K562 (cell line): ENCODE data around the gene CARD8. TPM values are rescaled to one million over a fixed set of nuclear protein-coding genes. Genes with fewer than 3 reads are reported as not detected.
A peak's percentile ranks its signal among the peaks of the same experiment; 100 is the strongest.

Experiments
- AFF1 ChIP-seq, 2 experiments: fragments of 450-650 bp; IDR thresholded peaks; 2 replicates each; pipeline ENCODE4 v1.6.1; 2018; ENCODE audit warnings: mild to moderate bottlenecking in 2 of 2, low read depth in 1 of 2; ENCODE audit not compliant: partially characterized antibody in 2 of 2
- E2F5 ChIP-seq: sonication (generic); formaldehyde crosslinking; IDR thresholded peaks from 2 replicates; pipeline ENCODE4 v1.8.0; 2022; ENCODE audit warnings: mild to moderate bottlenecking, missing genetic modification reagents
- FOXK2 ChIP-seq, 2 experiments: fragments of 450-650 bp; IDR thresholded peaks in 1 of 2; conservative IDR thresholded peaks in 1 of 2; 2 replicates each; pipeline ENCODE4 v1.6.1; 2016; ENCODE audit warnings: low read depth in 2 of 2, mild to moderate bottlenecking in 1 of 2
- GTF2A2 ChIP-seq: IDR thresholded peaks from 2 replicates; pipeline ENCODE4 v1.6.1; 2016; ENCODE audit warnings: mild to moderate bottlenecking, missing genetic modification characterization, missing compliant biosample characterization
- HLTF ChIP-seq: fragments of 450-650 bp; IDR thresholded peaks from 2 replicates; pipeline ENCODE4 v1.6.1; 2016
- KAT2B ChIP-seq: IDR thresholded peaks from one replicate; pipeline ENCODE4 v1.6.1; 2012; ENCODE audit warnings: low read depth, mild to moderate bottlenecking, control low read depth, inconsistent platforms, low read length, moderate library complexity
- KDM4B ChIP-seq, 2 experiments: fragments of 450-650 bp in 1 of 2; sonication (generic) in 1 of 2; IDR thresholded peaks; 2 replicates each; pipeline ENCODE4 v1.6.1; 2016 to 2017; ENCODE audit warnings: borderline replicate concordance in 2 of 2, antibody characterized with exemption in 1 of 2, low read depth in 1 of 2, mild to moderate bottlenecking in 1 of 2
- KLF13 ChIP-seq: fragments of 450-650 bp; IDR thresholded peaks from 2 replicates; pipeline ENCODE4 v1.6.1; 2016; ENCODE audit warnings: missing genetic modification characterization, low read depth, mild to moderate bottlenecking, missing compliant biosample characterization, moderate library complexity, borderline replicate concordance
- LARP7 ChIP-seq: fragments of 450-650 bp; IDR thresholded peaks from 2 replicates; pipeline ENCODE4 v1.6.1; 2016
- MYNN ChIP-seq, 2 experiments: sonication (generic); formaldehyde crosslinking in 1 of 2; IDR thresholded peaks; 2 replicates each; pipeline versions ENCODE4 v1.5.0 to v1.6.1; 2016 to 2020; ENCODE audit warnings: antibody characterized with exemption in 1 of 2, missing genetic modification reagents in 1 of 2
- NCOA1 ChIP-seq: fragments of 450-650 bp; IDR thresholded peaks from 2 replicates; pipeline ENCODE4 v1.6.1; 2016; ENCODE audit warnings: low read depth
- NR2F6 ChIP-seq: fragments of 450-650 bp; formaldehyde crosslinking; IDR thresholded peaks from 2 replicates; pipeline ENCODE4 v1.4.0; 2020; ENCODE audit warnings: mild to moderate bottlenecking
- SLC30A9 ChIP-seq: fragments of 250-450 bp; sonication (Bioruptor Pico); IDR thresholded peaks from 2 replicates; pipeline ENCODE4 v1.8.0; 2022; ENCODE audit warnings: mild to moderate bottlenecking, moderate library complexity
- STAT6 ChIP-seq: sonication (generic); formaldehyde crosslinking; IDR thresholded peaks from 2 replicates; pipeline ENCODE4 v1.8.1; 2023; ENCODE audit warnings: mild to moderate bottlenecking, missing genetic modification reagents
- TGIF2 ChIP-seq: sonication (generic); formaldehyde crosslinking; IDR thresholded peaks from 2 replicates; pipeline ENCODE4 v1.8.1; 2022; ENCODE audit warnings: mild to moderate bottlenecking, missing genetic modification reagents, moderate library complexity
- THAP7 ChIP-seq: fragments of 250-450 bp; sonication (Bioruptor Pico); IDR thresholded peaks from 2 replicates; pipeline ENCODE4 v1.5.0; 2021
- ZNF280B ChIP-seq: fragments of 250-450 bp; sonication (Bioruptor Pico); IDR thresholded peaks from 2 replicates; pipeline ENCODE4 v1.5.1; 2021; ENCODE audit warnings: mild to moderate bottlenecking
- polyA plus RNA-seq, 8 experiments: library from polyadenylated mRNA; depleted of rRNA in 4 of 8; stranded (reverse) in 5 of 8; unstranded in 3 of 8; fragments of >200 nt; fragmentation: Nextera tagmentation in 2 of 8; fragmentation: Illumina TruSeq in 1 of 8; extraction: Ambion mirVana in 2 of 8; extraction: Trizol in 1 of 8; gene quantifications; 2 replicates each; pipeline versions ENCODE4 v1.2.1 to v1.2.3, GENCODE V29; 2011 to 2014; ENCODE audit warnings: inconsistent platforms in 1 of 8, missing spikeins in 1 of 8
- total RNA-seq, 7 experiments: library from RNA; depleted of rRNA in 6 of 7; stranded (reverse); fragments of >200 nt in 6 of 7; fragmentation: Illumina TruSeq in 2 of 7; extraction: Trizol in 2 of 7; gene quantifications; 2 replicates each; pipeline versions ENCODE4 v1.2.1 to v1.2.3, GENCODE V29; 2011 to 2021; ENCODE audit warnings: low replicate concordance in 1 of 7

CARD8 gene
- total and polyA plus RNA-seq, 9 of the 15 experiments (the other 6 are each of a cell fraction or from before 2014, with no cell fraction given): 11.5 to 26.4 (median 20.8) TPM

- TF ChIP-seq AFF1 (IDR thresholded peaks at IDR 0.05; ENCODE audit: low read depth in 1 of 2, partially characterized antibody in 2 of 2) (peak in 1 of 2 experiments; percentile 99), ZNF280B (CRISPR knock-in tag) (no peak), FOXK2 (conservative IDR thresholded peaks at IDR 0.05 in 1 of 2, IDR thresholded peaks at IDR 0.05 in 1 of 2; ENCODE audit: low read depth in 2 of 2) (no peak; a peak in 1 of 4 replicates), TGIF2 (no peak), E2F5 (no peak), KAT2B (no peak), GTF2A2 (tag) (no peak), KDM4B (IDR thresholded peaks at IDR 0.05; ENCODE audit: borderline replicate concordance in 2 of 2, low read depth in 1 of 2) (peak in 1 of 2 experiments; percentile 31; a peak in 1 of 4 replicates), HLTF (no peak), LARP7 (no peak), KLF13 (tag) (peak; percentile 51), THAP7 (CRISPR knock-in tag) (peak; percentile 98), MYNN (IDR thresholded peaks at IDR 0.05) (no peak; the same call in 1 of the 2 replicates), MYNN (CRISPR knock-in tag; IDR thresholded peaks at IDR 0.05) (no peak), NCOA1 (no peak), STAT6 (CRISPR knock-in tag) (no peak), NR2F6 (CRISPR knock-in tag) (no peak), SLC30A9 (CRISPR knock-in tag) (no peak)
Measured at GRCh38 chr19:48169939-48170803, 85.5 kb downstream of the CARD8 start, which contains the start of the genes LIG1 and ZSWIM9 (continued).
